ENCODE measurements around the gene TMEM222.
"Not testable (repeated sequence)": the region's sequence is repeated elsewhere in the genome, so short reads cannot be mapped to it uniquely, and the experiment has no call there.

- not testable (repeated sequence) for TF ChIP-seq MXI1 (IDR thresholded peaks at IDR 0.05; ENCODE audit: low read depth, low read length); GABPA (IDR thresholded peaks at IDR 0.05; ENCODE audit: low read depth)
- TF ChIP-seq, protein P1, sequence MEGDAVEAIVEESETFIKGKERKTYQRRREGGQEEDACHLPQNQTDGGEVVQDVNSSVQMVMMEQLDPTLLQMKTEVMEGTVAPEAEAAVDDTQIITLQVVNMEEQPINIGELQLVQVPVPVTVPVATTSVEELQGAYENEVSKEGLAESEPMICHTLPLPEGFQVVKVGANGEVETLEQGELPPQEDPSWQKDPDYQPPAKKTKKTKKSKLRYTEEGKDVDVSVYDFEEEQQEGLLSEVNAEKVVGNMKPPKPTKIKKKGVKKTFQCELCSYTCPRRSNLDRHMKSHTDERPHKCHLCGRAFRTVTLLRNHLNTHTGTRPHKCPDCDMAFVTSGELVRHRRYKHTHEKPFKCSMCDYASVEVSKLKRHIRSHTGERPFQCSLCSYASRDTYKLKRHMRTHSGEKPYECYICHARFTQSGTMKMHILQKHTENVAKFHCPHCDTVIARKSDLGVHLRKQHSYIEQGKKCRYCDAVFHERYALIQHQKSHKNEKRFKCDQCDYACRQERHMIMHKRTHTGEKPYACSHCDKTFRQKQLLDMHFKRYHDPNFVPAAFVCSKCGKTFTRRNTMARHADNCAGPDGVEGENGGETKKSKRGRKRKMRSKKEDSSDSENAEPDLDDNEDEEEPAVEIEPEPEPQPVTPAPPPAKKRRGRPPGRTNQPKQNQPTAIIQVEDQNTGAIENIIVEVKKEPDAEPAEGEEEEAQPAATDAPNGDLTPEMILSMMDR (IDR thresholded peaks at IDR 0.05): not testable (repeated sequence)
Observed at GRCh38 chr1:27289125-27289524, 32.8 kb upstream of the TMEM222 start.

Data from SK-N-SH (cell line).